Gastroesophageal sphincter (tissue), 4 donors: ENCODE data around the gene LASP1. TPM values are rescaled to one million over a fixed set of nuclear protein-coding genes. Genes with fewer than 3 reads are reported as not detected.

ENCODE experiments used
- ATAC-seq: fragments of 150-250 bp; one replicate; pipeline ENCODE4 v1.9.1; 2016; ENCODE audit warnings: mild to moderate bottlenecking, moderate library complexity
- H3K27ac ChIP-seq, 4 donors: fragments of 200-600 bp; sonication (generic) in 3 of 4; 1 replicate in 3 of 4; 2 replicates in 1 of 4; pipeline ENCODE4 v1.5.1; 2016 to 2019
- H3K27me3 ChIP-seq: fragments of 200-600 bp; sonication (generic); one replicate; pipeline ENCODE4 v1.5.1; 2019
- H3K36me3 ChIP-seq, 2 donors: fragments of 200-600 bp; sonication (generic); one replicate each; pipeline ENCODE4 v1.5.1; 2019; ENCODE audit warnings: control low read depth in 1 of 2
- H3K4me1 ChIP-seq, 3 donors: fragments of 200-600 bp; sonication (generic); 1 replicate in 2 of 3; 2 replicates in 1 of 3; pipeline ENCODE4 v1.5.1; 2016 to 2019; ENCODE audit warnings: control low read depth in 2 of 3
- H3K4me3 ChIP-seq, 2 donors: fragments of 200-600 bp; sonication (generic); one replicate each; pipeline ENCODE4 v1.5.1; 2019; ENCODE audit warnings: mild to moderate bottlenecking in 1 of 2, moderate library complexity in 1 of 2
- H3K9me3 ChIP-seq, 3 donors: fragments of 200-600 bp; sonication (generic); one replicate each; pipeline ENCODE4 v1.5.1; 2017 to 2019; ENCODE audit warnings: control low read depth in 2 of 3
- EP300 ChIP-seq: sonication (generic); formaldehyde crosslinking; IDR thresholded peaks from one replicate; pipeline ENCODE4 v1.6.1; 2017; ENCODE audit warnings: antibody characterized with exemption, mild to moderate bottlenecking
- POLR2A ChIP-seq, 2 donors: fragments of 450-650 bp; IDR thresholded peaks; one replicate each; pipeline ENCODE4 v1.6.1; 2017; ENCODE audit warnings: antibody characterized with exemption in 2 of 2, mild to moderate bottlenecking in 2 of 2, moderate library complexity in 1 of 2
- POLR2AphosphoS5 ChIP-seq: sonication (generic); formaldehyde crosslinking; IDR thresholded peaks from one replicate; pipeline ENCODE4 v1.6.1; 2017; ENCODE audit warnings: antibody characterized with exemption
- WGBS, 2 donors: methylation state at CpG; one replicate each; pipeline ENCODE4 v1.1.5; 2018; ENCODE audit warnings: low coverage in 1 of 2; 5-methylcytosine and 5-hydroxymethylcytosine counted together
- total RNA-seq, 4 donors: library from RNA; depleted of rRNA; stranded (reverse); fragments of >200 nt; gene quantifications; one replicate each; pipeline ENCODE4 v1.1.0, GENCODE V29; 2016
- TF ChIP-seq, protein P1 (sequence below), 4 experiments: fragments of 200-600 bp in 2 of 4; fragments of 450-650 bp in 2 of 4; sonication (generic) in 1 of 4; IDR thresholded peaks; one replicate each; pipeline ENCODE4 v1.5.1; 2017 to 2019; ENCODE audit warnings: antibody characterized with exemption in 4 of 4, mild to moderate bottlenecking in 2 of 4, moderate library complexity in 2 of 4

LASP1 gene
- total RNA-seq, 4 donors from 2014 or later = 33.5 to 88.9 (median 73.6) TPM

DNA sequence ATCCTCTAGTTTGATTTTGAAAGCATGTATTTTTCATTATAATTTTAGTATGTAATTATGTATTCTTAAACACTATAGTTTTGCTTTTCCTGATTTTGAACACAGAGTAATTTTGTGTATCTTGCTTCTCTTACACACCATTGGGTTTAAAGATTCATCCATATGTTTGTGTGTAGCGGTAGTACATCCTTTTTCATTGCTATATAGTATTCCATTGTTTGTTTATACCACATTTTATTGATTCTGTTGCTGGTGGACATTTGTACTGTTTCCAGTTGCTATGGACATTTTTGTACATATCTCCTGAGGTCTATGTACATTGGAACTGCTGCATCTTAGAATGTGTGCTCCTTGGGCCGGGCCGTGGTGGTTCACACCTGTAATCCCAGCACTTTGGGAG, 35.0 kb downstream of the LASP1 start:
- Histone ChIP-seq H3K9me3 (no peaks in the 10 kb centered on the region), H3K4me1 (peaks cover 0 to 80% (median 40%) of the 10 kb centered on the region in 3 donors), H3K27ac (no peak overlapping the region), H3K36me3 (peaks cover 0 to 47% of the 10 kb centered on the region in 2 donors), H3K27me3 (no peaks in the 10 kb centered on the region), H3K4me3 (no peak overlapping the region)
- no peak for TF ChIP-seq POLR2A (IDR thresholded peaks at IDR 0.05)
- ATAC-seq = no peak
- 100% methylated on average over 1 to 3 of the region's 3 CpGs for WGBS, 2 donors

DNA sequence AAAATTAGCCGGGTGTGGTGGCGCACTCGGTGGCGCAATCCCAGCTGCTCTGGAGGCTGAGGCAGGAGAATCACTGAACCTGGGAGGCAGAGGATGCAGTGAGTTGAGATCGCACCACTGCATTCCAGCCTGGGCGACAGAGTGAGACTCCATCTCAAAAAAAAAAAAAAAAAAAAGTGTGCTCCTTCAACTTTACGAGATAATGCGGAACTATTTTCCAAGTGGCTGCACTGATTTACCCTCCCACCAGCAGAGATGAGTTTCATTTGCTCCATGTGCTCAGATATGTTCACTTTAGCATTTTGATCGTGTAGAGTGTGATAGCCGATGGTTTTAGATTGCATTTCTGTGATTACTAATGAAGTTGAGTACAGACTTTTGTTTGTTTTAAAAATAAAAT, 35.5 kb downstream of the LASP1 start:
- H3K27ac ChIP-seq = no peak overlapping the region
- peaks cover 0 to 51% of the 10 kb centered on the region in 2 donors for H3K36me3 ChIP-seq
- H3K4me1 ChIP-seq = peaks cover 0 to 81% (median 39%) of the 10 kb centered on the region in 3 donors
- TF ChIP-seq POLR2A (IDR thresholded peaks at IDR 0.05) (no peak), POLR2AphosphoS5 (no peak), EP300 (no peak)
- TF ChIP-seq, protein P1, sequence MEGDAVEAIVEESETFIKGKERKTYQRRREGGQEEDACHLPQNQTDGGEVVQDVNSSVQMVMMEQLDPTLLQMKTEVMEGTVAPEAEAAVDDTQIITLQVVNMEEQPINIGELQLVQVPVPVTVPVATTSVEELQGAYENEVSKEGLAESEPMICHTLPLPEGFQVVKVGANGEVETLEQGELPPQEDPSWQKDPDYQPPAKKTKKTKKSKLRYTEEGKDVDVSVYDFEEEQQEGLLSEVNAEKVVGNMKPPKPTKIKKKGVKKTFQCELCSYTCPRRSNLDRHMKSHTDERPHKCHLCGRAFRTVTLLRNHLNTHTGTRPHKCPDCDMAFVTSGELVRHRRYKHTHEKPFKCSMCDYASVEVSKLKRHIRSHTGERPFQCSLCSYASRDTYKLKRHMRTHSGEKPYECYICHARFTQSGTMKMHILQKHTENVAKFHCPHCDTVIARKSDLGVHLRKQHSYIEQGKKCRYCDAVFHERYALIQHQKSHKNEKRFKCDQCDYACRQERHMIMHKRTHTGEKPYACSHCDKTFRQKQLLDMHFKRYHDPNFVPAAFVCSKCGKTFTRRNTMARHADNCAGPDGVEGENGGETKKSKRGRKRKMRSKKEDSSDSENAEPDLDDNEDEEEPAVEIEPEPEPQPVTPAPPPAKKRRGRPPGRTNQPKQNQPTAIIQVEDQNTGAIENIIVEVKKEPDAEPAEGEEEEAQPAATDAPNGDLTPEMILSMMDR (IDR thresholded peaks at IDR 0.05) = no peak
- ATAC-seq = no peak
- 86 to 94% methylated on average over 3 to 7 of the region's 10 CpGs for WGBS, 2 donors
- H3K4me3 ChIP-seq = no peak overlapping the region
- no peaks in the 10 kb centered on the region for H3K27me3 ChIP-seq
- H3K9me3 ChIP-seq = no peaks in the 10 kb centered on the region

DNA sequence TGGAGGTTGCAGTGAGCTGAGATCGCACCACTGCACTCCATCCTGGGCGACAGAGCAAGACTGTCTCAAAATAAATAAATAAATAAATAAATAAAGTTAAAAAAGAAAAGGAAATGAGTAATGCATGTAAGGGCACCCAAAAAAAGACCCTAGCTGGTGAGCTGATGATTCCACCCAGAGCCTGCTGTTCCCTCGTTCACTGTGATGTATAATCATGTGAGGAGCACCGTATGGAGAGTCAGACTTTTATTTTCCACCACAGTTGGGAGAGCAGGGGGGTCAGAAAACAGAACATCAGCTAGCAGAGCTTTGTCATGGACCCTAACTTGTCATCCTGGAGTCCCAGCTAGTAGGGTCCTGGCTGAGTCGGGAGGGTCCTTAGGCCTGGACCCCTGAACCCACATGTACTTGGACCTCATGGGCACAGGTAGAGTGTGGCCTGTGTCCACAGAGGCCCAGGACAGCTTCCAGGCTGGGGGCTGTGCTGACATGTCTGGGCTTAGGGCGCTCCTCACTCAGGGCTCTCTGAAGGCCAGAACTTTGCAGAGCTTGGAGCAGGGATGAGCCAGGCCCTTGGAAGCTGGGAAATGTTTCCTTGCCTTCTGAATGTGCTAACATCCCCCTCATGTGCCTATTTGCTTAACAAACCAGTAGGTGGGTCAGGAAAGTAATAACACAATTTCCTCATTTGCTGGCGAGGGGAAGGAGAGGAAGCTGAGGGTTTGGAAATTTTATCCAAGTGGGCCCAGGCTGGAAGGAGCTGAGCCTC, 36.8 kb downstream of the LASP1 start:
- Histone ChIP-seq H3K4me3 (no peak overlapping the region), H3K36me3 (peaks cover 0 to 59% of the 10 kb centered on the region in 2 donors), H3K27me3 (no peaks in the 10 kb centered on the region), H3K27ac (peak overlapping the region in 3 of 4 donors; percentile 51 to 68 (median 65)), H3K9me3 (no peaks in the 10 kb centered on the region), H3K4me1 (peaks cover 0 to 80% (median 29%) of the 10 kb centered on the region in 3 donors)
- ATAC-seq = peak; percentile 61
- 59 to 60% methylated on average over 2 to 5 of the region's 7 CpGs for WGBS, 2 donors
- TF ChIP-seq POLR2AphosphoS5 (no peak), EP300 (no peak), POLR2A (IDR thresholded peaks at IDR 0.05) (no peak)
- TF ChIP-seq, protein P1 (IDR thresholded peaks at IDR 0.05) = no peak

DNA sequence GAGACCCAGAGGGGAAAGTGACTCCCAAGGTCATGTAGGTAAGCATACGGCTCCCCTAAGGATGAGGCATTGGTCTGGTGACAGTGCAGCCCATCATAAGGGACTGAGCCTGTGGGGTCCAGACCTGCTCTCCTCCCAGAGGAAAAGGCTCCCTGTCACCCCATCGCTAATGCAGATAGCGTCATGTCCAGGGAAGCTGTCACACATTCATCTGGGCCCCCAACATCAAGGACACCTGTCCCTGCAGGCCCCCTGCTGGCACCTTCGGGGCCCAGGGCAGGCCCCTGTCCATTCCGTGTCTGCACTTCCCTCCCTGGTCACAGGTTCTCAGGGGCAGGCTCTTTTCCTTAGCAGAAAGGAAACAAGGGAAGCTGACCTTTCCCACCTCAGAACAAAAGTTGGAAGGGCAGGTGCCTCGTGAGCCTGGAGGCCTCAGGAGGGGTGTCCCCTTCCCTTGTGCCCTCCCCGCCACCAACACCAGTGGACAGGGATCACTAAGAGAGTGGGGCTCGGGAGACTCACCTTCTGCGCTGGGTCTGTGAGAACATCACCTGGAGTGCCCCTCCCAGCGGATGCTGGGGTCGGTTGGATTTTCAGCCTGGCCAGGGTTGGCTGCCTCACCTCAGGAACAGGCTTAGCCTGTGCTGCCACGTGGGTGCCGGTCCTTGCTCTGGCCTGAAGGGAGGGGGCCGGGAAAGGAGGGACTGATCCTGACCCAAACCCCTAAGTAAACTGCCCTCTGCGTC, 38.2 kb downstream of the LASP1 start:
- Histone ChIP-seq H3K9me3 (no peaks in the 10 kb centered on the region), H3K27me3 (no peaks in the 10 kb centered on the region), H3K4me1 (peaks cover 0 to 80% (median 42%) of the 10 kb centered on the region in 3 donors), H3K36me3 (peaks cover 0 to 49% of the 10 kb centered on the region in 2 donors), H3K4me3 (no peak overlapping the region), H3K27ac (peak overlapping the region in 3 of 4 donors; percentile 51 to 68 (median 65))
- ATAC-seq = no peak
- WGBS, 2 donors = 30 to 50% methylated on average over 2 of the region's 15 CpGs
- TF ChIP-seq EP300 = no peak
- TF ChIP-seq, protein P1 (IDR thresholded peaks at IDR 0.05) = no peak
- no peak for TF ChIP-seq POLR2AphosphoS5
- TF ChIP-seq POLR2A (IDR thresholded peaks at IDR 0.05) = no peak

DNA sequence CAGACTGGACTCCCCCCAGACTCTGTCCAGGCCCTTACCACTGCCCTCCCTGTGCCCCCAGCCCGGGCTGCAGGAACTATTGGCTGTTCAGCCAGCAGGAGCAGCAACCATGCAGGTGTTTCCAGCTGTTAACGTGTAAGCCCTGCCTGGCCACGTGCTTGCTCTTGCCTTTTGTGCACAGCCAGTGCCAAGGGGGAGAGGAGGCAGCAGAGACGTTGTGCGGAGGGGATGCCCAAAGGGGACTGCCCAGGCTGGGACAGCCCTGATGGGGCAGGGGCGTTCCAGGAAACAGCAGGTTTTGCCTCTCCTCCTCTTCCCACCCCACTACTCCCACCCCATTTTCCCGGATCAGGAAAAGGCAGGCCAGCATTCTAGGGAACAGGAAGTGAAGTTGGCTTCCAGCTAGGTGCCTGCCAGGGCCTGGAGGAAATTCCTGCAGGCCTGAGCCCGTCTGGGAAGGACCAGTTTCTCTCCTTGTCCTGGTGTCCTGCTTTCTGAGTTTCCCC, 38.9 kb downstream of the LASP1 start:
- peak; percentile 40 for ATAC-seq
- no CpG with 5 or more reads among the region's 8 CpGs for WGBS, 2 donors

More for the DNA sequence above, 38.9 kb downstream of the LASP1 start:
- H3K27me3 ChIP-seq = no peaks in the 10 kb centered on the region
- H3K4me1 ChIP-seq = peaks cover 0 to 81% (median 44%) of the 10 kb centered on the region in 3 donors
- no peaks in the 10 kb centered on the region for H3K9me3 ChIP-seq
- H3K27ac ChIP-seq = peak overlapping the region in 3 of 4 donors; percentile 51 to 68 (median 65)
- H3K36me3 ChIP-seq = peaks cover 0 to 48% of the 10 kb centered on the region in 2 donors
- TF ChIP-seq, protein P1 (IDR thresholded peaks at IDR 0.05) = no peak
- no peak for TF ChIP-seq POLR2A (IDR thresholded peaks at IDR 0.05)
- peak; percentile 34 for TF ChIP-seq POLR2AphosphoS5
- H3K4me3 ChIP-seq = no peak overlapping the region
